NB4 (cell line): ENCODE data around the gene PDLIM7.
"Not testable (repeated sequence)": the region's sequence is repeated elsewhere in the genome, so short reads cannot be mapped to it uniquely, and the experiment has no call there.

Source experiments
- DNase-seq: peaks from one replicate; pipeline ENCODE4 v3.0.0; 2010; ENCODE audit warnings: low read depth
- H3K4me3 ChIP-seq: one replicate; pipeline ENCODE4 v1.5.1; 2011; ENCODE audit warnings: mild to moderate bottlenecking, low read depth, low read length, moderate library complexity
- MYC ChIP-seq: IDR thresholded peaks from 2 replicates; pipeline ENCODE4 v1.6.1; 2011; ENCODE audit warnings: low read depth, low read length
- POLR2A ChIP-seq: IDR thresholded peaks from 2 replicates; pipeline ENCODE4 v1.6.1; 2011; ENCODE audit warnings: mild to moderate bottlenecking; ENCODE audit not compliant: insufficient read length; ENCODE audit errors: extremely low read depth
- TF ChIP-seq, protein P1 (sequence below): IDR thresholded peaks from one replicate; pipeline ENCODE4 v1.5.1; 2012; ENCODE audit warnings: low read depth, low read length
- TF ChIP-seq, protein P2 (sequence below): IDR thresholded peaks from 2 replicates; pipeline ENCODE4 v1.6.1; 2011; ENCODE audit warnings: low read depth, low read length

The PDLIM7 gene

DNA sequence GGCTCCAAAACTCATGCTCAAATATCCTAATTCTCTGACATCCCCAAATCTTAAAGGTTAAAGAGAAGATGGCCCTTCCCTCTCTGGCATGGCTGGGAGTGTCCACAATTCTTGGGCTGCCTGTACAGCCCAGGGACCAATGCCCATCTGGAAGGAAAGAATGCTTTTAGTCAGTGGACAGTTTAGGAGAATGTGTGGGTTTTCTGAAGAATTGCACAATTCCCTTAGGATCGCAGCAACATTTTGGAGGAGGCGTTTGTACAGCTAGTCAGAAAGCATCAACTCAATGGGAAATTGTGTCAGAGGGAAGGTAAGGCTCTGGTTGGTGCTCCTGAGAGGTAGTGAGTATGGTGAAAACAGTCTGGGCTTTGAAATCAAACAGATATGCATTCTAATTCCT, 42.0 kb upstream of the PDLIM7 start:
- TF ChIP-seq, protein P1, sequence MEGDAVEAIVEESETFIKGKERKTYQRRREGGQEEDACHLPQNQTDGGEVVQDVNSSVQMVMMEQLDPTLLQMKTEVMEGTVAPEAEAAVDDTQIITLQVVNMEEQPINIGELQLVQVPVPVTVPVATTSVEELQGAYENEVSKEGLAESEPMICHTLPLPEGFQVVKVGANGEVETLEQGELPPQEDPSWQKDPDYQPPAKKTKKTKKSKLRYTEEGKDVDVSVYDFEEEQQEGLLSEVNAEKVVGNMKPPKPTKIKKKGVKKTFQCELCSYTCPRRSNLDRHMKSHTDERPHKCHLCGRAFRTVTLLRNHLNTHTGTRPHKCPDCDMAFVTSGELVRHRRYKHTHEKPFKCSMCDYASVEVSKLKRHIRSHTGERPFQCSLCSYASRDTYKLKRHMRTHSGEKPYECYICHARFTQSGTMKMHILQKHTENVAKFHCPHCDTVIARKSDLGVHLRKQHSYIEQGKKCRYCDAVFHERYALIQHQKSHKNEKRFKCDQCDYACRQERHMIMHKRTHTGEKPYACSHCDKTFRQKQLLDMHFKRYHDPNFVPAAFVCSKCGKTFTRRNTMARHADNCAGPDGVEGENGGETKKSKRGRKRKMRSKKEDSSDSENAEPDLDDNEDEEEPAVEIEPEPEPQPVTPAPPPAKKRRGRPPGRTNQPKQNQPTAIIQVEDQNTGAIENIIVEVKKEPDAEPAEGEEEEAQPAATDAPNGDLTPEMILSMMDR: no peak
- TF ChIP-seq, protein P2, sequence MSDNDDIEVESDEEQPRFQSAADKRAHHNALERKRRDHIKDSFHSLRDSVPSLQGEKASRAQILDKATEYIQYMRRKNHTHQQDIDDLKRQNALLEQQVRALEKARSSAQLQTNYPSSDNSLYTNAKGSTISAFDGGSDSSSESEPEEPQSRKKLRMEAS: no peak
- TF ChIP-seq MYC (no peak), POLR2A (no peak)
- no peak overlapping the region for H3K4me3 ChIP-seq
- DNase-seq: no peak

DNA sequence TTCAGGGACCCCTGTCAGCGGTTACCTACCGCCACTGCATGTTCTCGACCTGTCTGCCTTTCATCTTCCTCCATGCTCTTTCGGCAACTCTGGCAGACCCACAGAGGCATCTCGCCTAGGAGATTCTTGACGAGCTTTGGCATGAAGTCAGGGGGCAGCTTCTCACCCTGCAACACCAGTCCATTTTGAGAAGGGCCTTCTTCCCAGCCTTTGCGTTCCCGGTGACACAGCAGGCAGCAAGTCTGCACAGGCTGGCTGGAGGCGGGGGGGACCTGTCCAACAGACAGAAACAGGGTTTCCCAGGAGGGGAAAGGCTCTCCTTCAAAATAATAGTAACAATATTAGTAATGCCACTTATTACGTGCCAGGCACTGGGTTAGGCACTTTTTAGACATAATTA, 41.5 kb upstream of the PDLIM7 start:
- no peak overlapping the region for H3K4me3 ChIP-seq
- TF ChIP-seq, protein P1: no peak
- TF ChIP-seq, protein P2: no peak
- TF ChIP-seq MYC: no peak
- TF ChIP-seq POLR2A: no peak
- DNase-seq: no peak

DNA sequence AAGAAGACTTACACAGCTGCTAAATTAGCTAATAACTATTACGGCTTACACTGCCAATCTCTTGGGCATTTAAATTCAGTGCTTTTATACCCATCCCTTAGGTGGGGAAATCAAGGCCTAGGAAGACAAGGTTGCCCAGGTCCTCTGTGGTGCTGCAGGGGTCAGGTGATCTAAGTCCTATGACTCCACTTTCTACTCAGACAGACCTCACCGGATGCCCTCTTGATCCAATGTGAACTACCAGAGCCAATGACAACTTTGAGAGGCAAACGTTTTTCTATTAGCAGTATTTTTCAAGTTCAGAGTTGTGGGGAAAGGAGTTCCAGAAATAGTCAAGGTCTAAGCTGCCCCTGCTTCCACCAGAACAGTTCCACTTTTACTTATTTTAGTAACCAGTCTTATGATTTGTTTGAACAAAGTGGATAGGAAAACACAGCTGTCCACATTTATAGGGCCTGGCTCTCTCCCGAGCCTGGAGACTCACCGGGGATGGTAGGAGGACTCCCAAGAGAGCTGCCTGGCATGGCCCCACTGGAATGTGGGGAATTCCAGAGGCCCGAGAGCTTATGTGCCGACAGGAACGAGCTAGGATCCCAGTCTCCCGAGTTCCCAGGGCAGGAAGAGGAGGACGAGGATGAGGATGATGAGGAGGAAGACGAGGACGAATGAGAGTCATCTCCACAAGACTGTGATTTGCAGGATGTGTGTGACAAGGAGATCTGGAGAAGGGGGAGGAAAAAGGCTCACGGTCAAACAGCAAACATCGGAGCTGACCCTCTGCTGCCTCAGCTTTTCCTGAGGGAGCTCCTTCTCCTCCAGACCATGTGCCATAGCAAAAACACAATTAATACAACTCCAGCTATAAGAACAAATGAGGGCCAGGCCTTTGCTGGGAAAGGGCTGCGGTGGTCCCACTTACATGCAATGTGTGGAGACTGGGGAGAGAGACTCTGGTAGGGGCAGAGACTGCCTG, 40.3 kb upstream of the PDLIM7 start:
- TF ChIP-seq, protein P1: no peak
- TF ChIP-seq, protein P2: no peak
- TF ChIP-seq POLR2A: no peak
- TF ChIP-seq MYC: no peak
- DNase-seq: no peak
- H3K4me3 ChIP-seq: no peak overlapping the region

DNA sequence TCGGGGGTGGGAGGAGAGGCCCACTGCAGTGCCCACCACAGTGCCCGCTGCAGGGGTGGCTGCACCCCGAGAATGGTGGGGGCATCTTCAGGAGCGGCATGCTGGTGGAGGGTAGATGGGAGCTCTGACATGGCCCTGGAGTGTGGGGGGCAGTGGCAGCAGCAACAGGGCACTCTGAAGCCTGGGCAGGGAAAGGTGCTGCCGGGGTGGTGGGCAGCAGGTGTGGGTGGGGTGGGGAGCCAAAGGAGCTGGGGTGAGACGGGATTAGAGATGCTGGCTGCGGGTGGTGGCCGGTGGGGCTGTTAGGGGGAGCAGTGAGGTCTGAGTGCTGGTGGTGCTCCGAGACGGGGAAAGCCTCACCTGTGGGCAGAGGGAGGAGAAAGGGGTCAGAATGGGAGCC, 39.0 kb upstream of the PDLIM7 start:
- TF ChIP-seq MYC: no peak
- TF ChIP-seq, protein P1: no peak
- TF ChIP-seq POLR2A: no peak
- TF ChIP-seq, protein P2: no peak
- H3K4me3 ChIP-seq: no peak overlapping the region
- DNase-seq: no peak

DNA sequence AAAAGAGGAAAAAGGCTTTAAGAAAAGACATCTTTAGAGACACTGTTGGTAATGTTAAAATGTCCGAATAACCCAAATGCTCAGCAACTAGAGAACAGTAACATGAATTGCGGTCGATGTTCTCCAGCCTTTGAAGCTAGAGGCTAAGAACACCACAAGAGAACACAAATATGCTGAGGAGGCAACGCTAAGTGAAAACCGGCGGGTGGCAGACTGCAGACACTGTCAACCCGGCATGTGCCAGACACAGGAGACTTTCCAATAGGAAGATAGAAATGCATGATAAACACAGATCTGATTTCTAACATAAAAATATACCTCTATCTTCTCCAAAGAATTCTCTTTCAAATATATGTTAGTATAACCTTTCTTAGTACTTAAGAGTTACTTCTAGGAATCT, 37.7 kb upstream of the PDLIM7 start:
- TF ChIP-seq, protein P1: no peak
- TF ChIP-seq, protein P2: no peak
- TF ChIP-seq POLR2A: no peak
- TF ChIP-seq MYC: no peak
- no peak overlapping the region for H3K4me3 ChIP-seq
- DNase-seq: no peak

DNA sequence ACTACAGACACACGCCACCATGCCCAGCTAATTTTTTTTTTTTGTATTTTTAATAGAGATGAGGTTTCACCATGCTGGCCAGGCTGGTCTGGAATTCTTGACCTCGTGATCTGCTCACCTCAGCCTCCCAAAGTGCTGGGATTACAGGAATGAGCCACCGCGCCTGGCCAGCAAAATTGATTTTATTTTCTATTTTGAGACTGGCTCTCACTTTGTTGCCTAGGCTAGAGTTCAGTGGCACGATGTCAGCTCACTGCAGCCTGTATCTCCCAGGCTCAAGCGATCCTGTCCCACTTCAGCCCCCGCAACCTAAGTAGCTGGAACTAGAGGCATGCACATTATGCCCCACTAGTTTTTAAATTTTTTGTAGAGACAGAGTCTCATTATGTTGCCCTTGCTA, 37.0 kb upstream of the PDLIM7 start:
- not testable (repeated sequence) for H3K4me3 ChIP-seq, DNase-seq
